Measurements from ENCODE around the gene ATP11C.

The ATP11C gene

DNA sequence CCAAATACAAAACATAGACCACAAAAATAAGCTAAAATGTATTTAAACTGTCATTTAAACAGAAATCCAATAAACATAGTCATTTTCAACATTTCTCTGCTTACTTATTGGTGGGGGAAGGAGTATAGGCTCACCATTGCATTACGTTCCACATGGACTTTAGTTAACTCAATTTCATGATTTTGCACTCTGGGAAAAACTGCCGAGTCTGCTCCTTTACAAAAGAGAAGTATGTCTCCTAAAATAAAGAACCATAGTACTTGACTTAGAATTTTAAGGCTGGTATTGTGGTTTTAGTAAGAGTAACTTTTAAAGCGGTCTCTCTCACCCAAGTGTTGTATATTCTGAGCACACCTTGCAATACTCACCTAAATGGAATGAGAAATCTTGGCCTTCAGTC, 149.8 kb downstream of the ATP11C start:
- no peak overlapping the region for H3K27ac ChIP-seq
- no peak overlapping the region for H3K9ac ChIP-seq
- H3K79me2 ChIP-seq (ENCODE audit: insufficient read depth, low read depth) = no peaks in the 10 kb centered on the region
- H3K27me3 ChIP-seq (ENCODE audit: insufficient read depth, low read depth) = no peaks in the 10 kb centered on the region
- TF ChIP-seq, protein P1, sequence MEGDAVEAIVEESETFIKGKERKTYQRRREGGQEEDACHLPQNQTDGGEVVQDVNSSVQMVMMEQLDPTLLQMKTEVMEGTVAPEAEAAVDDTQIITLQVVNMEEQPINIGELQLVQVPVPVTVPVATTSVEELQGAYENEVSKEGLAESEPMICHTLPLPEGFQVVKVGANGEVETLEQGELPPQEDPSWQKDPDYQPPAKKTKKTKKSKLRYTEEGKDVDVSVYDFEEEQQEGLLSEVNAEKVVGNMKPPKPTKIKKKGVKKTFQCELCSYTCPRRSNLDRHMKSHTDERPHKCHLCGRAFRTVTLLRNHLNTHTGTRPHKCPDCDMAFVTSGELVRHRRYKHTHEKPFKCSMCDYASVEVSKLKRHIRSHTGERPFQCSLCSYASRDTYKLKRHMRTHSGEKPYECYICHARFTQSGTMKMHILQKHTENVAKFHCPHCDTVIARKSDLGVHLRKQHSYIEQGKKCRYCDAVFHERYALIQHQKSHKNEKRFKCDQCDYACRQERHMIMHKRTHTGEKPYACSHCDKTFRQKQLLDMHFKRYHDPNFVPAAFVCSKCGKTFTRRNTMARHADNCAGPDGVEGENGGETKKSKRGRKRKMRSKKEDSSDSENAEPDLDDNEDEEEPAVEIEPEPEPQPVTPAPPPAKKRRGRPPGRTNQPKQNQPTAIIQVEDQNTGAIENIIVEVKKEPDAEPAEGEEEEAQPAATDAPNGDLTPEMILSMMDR (conservative IDR thresholded peaks at IDR 0.05; ENCODE audit: low read depth, low read length) = no peak
- H4K20me1 ChIP-seq (ENCODE audit: insufficient read depth) = no peaks in the 10 kb centered on the region
- H3K4me3 ChIP-seq (IDR thresholded peaks at IDR 0.05; ENCODE audit: insufficient read depth, low read depth, low read length) = no peak overlapping the region
- no peak overlapping the region for H3K4me2 ChIP-seq
- no peak overlapping the region for H2AFZ ChIP-seq (ENCODE audit: low read depth)
- H3K36me3 ChIP-seq (ENCODE audit: insufficient read depth) = no peaks in the 10 kb centered on the region
- H3K4me1 ChIP-seq (ENCODE audit: low read depth, poor library complexity, severe bottlenecking) = no peaks in the 10 kb centered on the region

DNA sequence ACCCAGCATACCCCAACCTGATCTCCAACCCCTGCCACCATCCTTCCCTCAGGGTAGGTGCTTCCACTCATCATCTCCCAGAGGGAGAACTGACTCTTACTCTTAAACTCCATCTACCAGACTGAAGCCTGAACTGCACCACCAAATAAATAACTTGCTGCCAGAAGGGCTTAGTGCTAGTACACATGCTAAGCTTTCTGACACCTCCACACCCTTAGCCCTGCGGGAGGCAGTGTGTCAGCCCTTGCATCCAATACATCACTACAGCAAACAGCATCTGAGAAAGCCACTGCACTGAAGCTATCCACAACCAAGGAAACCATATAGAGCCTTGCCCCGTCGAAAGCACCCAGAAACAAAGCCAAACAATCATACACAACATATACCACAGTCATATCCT, 156.3 kb downstream of the ATP11C start:
- Histone ChIP-seq H3K4me1 (ENCODE audit: low read depth, poor library complexity, severe bottlenecking) (no peaks in the 10 kb centered on the region), H3K36me3 (ENCODE audit: insufficient read depth) (no peaks in the 10 kb centered on the region), H3K9ac (no peak overlapping the region), H3K27ac (no peak overlapping the region), H2AFZ (ENCODE audit: low read depth) (no peak overlapping the region), H3K79me2 (ENCODE audit: insufficient read depth, low read depth) (no peaks in the 10 kb centered on the region), H3K4me3 (IDR thresholded peaks at IDR 0.05; ENCODE audit: insufficient read depth, low read depth, low read length) (no peak overlapping the region), H3K27me3 (ENCODE audit: insufficient read depth, low read depth) (no peaks in the 10 kb centered on the region), H3K4me2 (no peak overlapping the region), H4K20me1 (ENCODE audit: insufficient read depth) (no peaks in the 10 kb centered on the region)
- TF ChIP-seq, protein P1 (conservative IDR thresholded peaks at IDR 0.05; ENCODE audit: low read depth, low read length) = no peak

DNA sequence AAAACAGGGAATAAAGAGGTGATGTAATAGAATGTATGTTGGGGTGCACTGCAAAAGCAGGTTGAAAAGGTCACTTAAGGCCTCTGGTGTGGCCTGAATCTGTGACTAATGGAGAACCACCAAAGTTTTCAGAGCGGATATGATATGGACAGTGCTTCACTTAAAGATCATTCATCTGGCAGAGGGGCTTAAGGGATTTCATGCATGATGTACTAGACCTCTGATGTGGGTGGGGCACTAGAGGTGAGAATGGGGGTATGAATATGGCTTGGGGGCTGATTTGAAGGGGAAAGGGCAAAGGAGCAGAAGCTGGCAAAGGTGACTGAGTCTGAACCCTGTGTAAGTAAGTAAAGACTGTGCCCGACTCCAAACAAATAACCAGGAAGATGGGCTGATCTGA, 162.5 kb downstream of the ATP11C start:
- Histone ChIP-seq H3K27me3 (ENCODE audit: insufficient read depth, low read depth) (no peaks in the 10 kb centered on the region), H3K27ac (no peak overlapping the region), H3K79me2 (ENCODE audit: insufficient read depth, low read depth) (no peaks in the 10 kb centered on the region), H4K20me1 (ENCODE audit: insufficient read depth) (no peaks in the 10 kb centered on the region), H3K9ac (no peak overlapping the region), H3K36me3 (ENCODE audit: insufficient read depth) (no peaks in the 10 kb centered on the region), H3K4me1 (ENCODE audit: low read depth, poor library complexity, severe bottlenecking) (peaks cover 12% of the 10 kb centered on the region), H3K4me2 (no peak overlapping the region), H3K4me3 (IDR thresholded peaks at IDR 0.05; ENCODE audit: insufficient read depth, low read depth, low read length) (no peak overlapping the region), H2AFZ (ENCODE audit: low read depth) (no peak overlapping the region)
- TF ChIP-seq, protein P1 (conservative IDR thresholded peaks at IDR 0.05; ENCODE audit: low read depth, low read length) = no peak

DNA sequence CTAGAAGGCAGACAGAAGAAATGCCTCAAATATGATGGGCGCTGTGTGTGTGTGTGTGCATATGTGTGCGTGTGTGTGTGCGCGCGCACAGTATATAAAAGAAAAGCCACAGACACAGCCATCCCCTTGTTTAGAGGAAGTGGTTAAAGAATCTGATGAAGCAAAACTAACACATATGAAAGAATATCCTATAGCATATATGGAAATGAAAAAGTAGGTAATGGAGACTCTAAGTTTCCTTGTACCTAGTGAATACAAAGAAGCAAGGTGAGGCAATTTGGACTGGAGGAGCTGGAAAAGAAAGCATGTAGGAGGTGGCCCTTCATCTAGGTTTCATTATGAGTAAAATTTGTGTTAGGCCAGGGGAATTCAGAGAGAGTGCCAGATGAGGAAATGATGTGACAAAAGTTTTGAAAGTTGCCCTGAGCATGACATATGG, 166.3 kb downstream of the ATP11C start:
- TF ChIP-seq, protein P1 (conservative IDR thresholded peaks at IDR 0.05; ENCODE audit: low read depth, low read length) = no peak
- Histone ChIP-seq H2AFZ (ENCODE audit: low read depth) (no peak overlapping the region), H4K20me1 (ENCODE audit: insufficient read depth) (no peaks in the 10 kb centered on the region), H3K27ac (no peak overlapping the region), H3K4me2 (no peak overlapping the region), H3K4me1 (ENCODE audit: low read depth, poor library complexity, severe bottlenecking) (peaks cover 12% of the 10 kb centered on the region), H3K36me3 (ENCODE audit: insufficient read depth) (no peaks in the 10 kb centered on the region), H3K79me2 (ENCODE audit: insufficient read depth, low read depth) (no peaks in the 10 kb centered on the region), H3K9ac (no peak overlapping the region), H3K4me3 (IDR thresholded peaks at IDR 0.05; ENCODE audit: insufficient read depth, low read depth, low read length) (no peak overlapping the region), H3K27me3 (ENCODE audit: insufficient read depth, low read depth) (no peaks in the 10 kb centered on the region)
